Choroid plexus epithelial cell (primary cell): ENCODE measurements around the gene FGD5.

Experiments
- DNase-seq: peaks from one replicate; pipeline ENCODE4 v3.0.0-alpha.2; 2010; ENCODE audit warnings: low read depth
- H3K4me3 ChIP-seq: 2 replicates; pipeline ENCODE4 v1.5.1; 2011; ENCODE audit warnings: low read depth, mild to moderate bottlenecking, control low read depth, low read length, moderate library complexity
- TF ChIP-seq, protein P1 (sequence below): conservative IDR thresholded peaks from 2 replicates; pipeline ENCODE4 v1.5.1; 2011; ENCODE audit warnings: low read depth, mild to moderate bottlenecking, control low read depth, inconsistent platforms, low read length, moderate library complexity

FGD5 gene

DNA sequence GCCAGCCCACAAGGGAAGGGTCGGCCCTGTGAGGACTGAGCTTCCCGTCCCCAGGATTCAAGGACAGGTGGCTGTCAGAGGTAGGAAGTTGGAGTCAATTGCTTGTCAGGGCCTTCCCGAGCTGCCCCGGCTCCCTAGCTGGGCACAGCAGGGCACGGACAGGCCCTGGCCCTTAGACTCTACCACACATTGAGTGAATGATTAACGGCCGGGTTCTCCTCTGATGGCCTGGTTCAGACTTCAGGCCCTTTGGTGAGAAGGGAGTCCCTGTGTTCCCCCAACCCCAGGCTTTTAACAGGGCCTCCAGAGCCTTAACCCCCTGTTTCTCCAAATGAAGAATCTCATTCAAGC is 16.4 kb upstream of the FGD5 start:
- H3K4me3 ChIP-seq = no peak overlapping the region
- DNase-seq = no peak
- TF ChIP-seq, protein P1, sequence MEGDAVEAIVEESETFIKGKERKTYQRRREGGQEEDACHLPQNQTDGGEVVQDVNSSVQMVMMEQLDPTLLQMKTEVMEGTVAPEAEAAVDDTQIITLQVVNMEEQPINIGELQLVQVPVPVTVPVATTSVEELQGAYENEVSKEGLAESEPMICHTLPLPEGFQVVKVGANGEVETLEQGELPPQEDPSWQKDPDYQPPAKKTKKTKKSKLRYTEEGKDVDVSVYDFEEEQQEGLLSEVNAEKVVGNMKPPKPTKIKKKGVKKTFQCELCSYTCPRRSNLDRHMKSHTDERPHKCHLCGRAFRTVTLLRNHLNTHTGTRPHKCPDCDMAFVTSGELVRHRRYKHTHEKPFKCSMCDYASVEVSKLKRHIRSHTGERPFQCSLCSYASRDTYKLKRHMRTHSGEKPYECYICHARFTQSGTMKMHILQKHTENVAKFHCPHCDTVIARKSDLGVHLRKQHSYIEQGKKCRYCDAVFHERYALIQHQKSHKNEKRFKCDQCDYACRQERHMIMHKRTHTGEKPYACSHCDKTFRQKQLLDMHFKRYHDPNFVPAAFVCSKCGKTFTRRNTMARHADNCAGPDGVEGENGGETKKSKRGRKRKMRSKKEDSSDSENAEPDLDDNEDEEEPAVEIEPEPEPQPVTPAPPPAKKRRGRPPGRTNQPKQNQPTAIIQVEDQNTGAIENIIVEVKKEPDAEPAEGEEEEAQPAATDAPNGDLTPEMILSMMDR = no peak

DNA sequence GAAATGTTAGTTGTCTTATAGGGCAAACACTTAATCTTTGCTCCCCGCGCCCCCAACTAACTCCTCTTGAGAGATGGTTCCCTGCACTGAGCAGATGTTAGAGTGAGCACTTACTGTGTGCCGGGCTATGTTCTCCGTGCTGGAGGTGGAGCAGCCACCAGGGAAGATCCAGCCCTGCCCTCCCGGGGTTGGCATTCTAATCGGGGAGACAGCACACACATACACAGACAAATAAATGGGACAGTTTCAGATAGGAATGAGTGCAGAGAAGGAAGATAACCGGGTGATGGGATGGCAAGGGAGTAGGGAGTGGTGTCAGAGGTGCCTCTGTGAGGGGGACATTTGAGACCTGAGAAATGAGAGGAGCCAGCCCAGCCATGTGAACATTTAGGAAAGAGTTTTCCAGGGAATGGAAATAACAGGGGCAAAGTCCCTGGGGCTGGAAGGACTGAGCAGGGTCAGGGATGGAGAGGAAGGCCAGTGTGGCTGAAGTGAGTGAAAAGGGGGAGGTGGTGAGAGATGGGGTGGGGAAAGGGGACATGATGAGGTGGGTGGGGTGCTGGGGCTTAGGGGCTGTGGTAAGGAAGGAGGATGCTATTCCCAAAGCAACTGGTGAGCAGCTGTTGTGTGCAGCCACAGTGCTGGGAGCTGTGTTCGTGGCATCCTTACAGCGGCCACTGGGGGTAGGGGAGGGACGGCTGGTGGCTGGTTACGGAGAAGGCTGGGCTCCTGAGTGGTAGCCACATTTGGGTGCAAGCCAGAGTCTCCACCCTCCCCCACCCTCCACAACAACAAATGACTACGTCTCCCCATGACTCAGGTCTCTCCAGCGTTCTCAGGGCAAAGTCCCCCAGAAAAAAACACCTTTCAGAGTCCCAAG is 15.4 kb upstream of the FGD5 start:
- TF ChIP-seq, protein P1 = no peak
- H3K4me3 ChIP-seq = no peak overlapping the region

DNA sequence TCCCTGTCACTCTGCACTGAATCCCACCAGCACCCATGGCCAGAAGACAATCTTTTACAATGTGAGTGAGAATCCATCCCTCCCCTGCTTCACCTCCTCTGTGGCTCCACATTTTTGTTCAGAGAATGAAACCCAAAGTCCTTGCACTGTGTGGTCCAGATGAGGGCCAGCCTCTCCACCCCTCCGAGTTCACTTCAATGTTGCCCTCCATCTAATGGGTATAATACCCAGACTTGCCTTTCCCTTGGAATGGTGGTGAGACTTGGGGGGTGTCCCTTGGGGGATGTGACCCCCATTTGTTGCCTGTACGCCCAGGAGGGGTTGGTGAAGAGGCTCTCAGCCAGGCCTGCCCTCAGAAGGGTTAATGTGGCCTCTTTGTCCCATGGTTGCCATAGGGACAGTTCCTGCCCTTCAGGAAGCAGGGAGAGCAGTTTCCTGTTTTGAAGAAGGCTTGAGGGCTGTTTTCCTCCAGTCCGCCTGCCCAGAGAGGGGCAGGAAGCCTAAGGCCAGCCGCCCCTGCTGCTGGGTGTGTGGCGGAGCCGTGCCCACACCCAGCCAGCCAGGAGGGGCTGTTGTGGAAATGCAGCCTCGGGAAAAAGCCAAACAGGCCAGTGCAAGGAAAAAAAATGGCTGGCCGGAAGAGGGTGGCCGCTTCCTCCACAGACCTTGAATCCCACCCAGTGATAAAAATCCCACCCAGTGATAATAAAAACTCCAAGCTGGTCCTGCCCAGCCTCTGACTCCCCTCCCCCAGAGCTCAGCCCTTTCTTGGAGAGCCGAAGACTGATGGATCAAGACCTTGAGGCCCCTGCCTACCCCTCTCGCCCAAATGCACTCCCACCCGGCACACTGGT is 14.6 kb upstream of the FGD5 start:
- TF ChIP-seq, protein P1 = no peak
- H3K4me3 ChIP-seq = no peak overlapping the region
- no peak for DNase-seq

More for the DNA sequence above, 15.4 kb upstream of the FGD5 start:
- DNase-seq = no peak

DNA sequence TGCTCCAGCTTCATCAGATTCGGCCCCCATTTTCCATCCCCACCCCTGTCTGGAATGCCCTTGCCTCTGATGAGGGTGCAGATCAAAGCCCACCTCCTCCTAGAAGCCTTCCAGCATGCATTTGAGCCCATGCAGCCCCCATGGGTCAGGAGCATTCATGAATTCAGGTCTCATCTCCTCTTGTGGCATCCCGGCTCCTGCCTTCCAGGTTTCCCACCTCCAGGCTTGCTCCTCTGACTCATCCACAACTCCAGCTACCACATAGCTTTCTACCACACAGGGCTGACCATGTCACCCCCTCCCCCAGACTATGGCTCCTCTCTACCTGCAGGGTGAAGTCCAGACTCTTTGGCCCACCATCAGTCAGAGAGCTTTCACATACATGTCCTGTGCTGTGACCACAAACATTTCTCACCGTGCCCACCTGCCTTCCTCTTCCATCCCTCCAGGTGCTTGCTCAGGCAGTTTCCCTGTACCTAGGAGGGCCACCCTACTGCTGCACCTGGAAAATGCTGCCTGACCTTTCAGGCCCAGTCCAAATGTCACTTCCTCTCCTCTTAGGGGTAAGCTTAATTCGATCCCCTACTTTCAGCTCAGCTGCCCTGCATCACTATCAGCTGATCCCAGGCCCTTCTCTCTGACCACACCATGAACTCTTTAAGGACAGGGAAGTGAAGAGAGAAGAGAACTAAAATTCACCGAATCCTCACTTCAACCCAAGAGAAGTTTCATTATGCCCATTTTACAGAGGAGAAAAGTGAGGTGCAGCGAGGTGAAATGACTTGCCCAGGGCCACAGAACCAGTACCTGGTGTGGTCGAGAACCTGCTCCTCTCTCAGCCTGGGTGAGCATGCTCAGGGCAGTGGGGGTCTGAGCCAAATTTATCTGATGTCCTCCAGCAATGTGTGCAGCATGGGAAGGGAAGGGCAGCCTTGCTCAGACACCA is 13.7 kb upstream of the FGD5 start:
- TF ChIP-seq, protein P1 = no peak
- H3K4me3 ChIP-seq = no peak overlapping the region
- DNase-seq = no peak

DNA sequence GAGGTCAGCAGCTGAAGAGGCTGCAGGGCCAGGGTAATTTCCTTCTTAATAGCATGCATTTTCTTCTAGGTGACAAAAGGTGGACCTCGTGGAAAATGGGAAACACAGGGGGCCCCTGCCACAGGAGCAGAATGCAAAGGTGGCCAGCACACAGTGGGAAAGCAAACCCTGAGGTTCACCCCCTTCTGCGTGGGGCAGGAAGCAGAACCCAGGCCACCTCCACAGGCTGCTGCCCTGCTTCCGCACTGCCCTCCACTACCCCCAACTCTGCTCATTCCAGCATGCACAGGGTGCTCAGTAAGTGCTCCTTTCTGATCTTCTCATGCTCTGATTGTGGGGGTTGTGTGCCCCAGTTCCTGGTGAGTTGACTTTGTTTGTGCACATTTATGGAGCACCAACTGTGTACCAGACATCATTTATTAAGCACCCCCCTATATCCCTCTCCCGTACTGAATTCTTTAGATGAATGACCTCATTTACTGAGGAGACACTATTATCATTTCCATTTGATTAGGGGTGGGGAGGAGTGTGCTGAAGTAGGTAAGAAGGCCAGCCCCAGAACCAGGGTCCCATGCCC is 12.7 kb upstream of the FGD5 start:
- DNase-seq = no peak
- TF ChIP-seq, protein P1 = no peak
- no peak overlapping the region for H3K4me3 ChIP-seq

DNA sequence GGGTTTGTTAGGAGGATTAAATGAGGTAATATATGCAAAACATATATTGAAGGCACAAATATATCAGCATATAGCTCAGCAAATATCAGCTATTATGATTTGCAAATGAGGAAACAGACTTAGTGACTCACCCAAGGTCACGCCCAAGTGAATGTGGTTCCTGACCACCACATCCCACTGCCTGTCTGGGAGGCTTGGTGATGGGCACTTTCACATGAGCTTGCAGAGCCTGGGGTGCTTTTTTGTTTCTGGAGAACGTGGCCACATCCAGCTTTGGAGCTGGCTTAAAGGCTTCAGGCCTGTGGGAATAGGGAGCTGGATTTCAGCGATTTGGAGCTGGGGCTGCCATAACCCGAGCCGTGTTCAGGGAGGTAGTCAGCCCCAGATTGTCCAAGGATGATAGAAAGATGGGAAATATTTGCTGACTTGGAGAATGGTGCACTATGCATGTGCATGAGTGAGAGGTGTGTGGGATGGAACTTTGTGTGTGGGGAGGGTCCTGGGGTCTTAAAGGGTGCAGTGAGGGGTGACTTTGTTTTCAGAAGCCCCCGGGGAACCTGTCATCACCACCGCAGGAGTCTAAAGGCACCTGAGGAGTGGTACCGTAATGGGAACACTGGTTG is 12.0 kb upstream of the FGD5 start:
- H3K4me3 ChIP-seq = no peak overlapping the region
- peak; percentile 40 for DNase-seq
- TF ChIP-seq, protein P1 = no peak
